ENCODE results near the gene HEG1. TPM values are rescaled to one million over a fixed set of nuclear protein-coding genes. Genes with fewer than 3 reads are reported as not detected.

Gene HEG1
- total and polyA plus RNA-seq, 2 of the 13 experiments (the other 11 are each of a cell fraction or from before 2014, with no cell fraction given) = 10.7 to 18.2 TPM

DNA sequence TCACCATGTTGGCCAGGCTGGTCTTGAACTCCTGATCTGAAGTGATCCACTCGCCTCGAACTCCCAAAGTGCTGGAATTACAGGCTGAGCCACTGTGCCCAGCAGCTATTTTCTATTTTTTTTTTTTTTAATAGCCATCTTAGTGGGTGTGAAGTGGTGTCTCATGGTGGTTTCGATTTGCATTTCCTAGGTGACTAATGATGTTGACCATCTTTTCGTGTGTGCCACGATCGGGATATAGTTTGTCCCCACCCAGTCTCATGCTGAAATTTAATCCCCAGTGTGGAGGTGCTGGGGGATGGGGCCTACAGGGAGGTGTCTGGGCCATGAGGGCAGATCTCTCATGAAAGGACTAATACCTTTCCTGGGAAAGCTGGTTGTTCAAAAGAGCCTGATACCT lies 79.4 kb downstream of the HEG1 start:
- in situ Hi-C loops (cut with HindIII; ENCODE audit: extremely low pct_ligation_motif_present, low pct_unique_long_range_greater_than_20kb) = loop anchor here (25.0 kb wide), 1 partner anchor 461 kb away; no protein-coding TSS in a partner anchor
- CTCF ChIA-PET (ENCODE audit: low intra/inter-chr PET ratio, low total read pairs) = no interaction called here
- no peak for ATAC-seq
- TF ChIP-seq ZNF225 (CRISPR knock-in tag; IDR thresholded peaks at IDR 0.05) (no peak), ZNF235 (CRISPR knock-in tag; IDR thresholded peaks at IDR 0.05; ENCODE audit: borderline replicate concordance) (no peak), CSRNP2 (CRISPR knock-in tag; conservative IDR thresholded peaks at IDR 0.05; ENCODE audit: low read depth) (no peak), ZNF550 (CRISPR knock-in tag; IDR thresholded peaks at IDR 0.05; ENCODE audit: borderline replicate concordance) (no peak), HNF4A (CRISPR knock-in tag; IDR thresholded peaks at IDR 0.05) (no peak), ZNF335 (CRISPR knock-in tag; IDR thresholded peaks at IDR 0.05) (no peak), SIX4 (CRISPR knock-in tag; IDR thresholded peaks at IDR 0.05) (no peak), ZUFSP (CRISPR knock-in tag; IDR thresholded peaks at IDR 0.05; ENCODE audit: borderline replicate concordance) (no peak), DZIP1 (CRISPR knock-in tag; IDR thresholded peaks at IDR 0.05) (no peak), SSRP1 (CRISPR knock-in tag; IDR thresholded peaks at IDR 0.05) (no peak), ZNF101 (CRISPR knock-in tag; IDR thresholded peaks at IDR 0.05; ENCODE audit: borderline replicate concordance, low read depth) (no peak), KLF9 (CRISPR knock-in tag; IDR thresholded peaks at IDR 0.05; ENCODE audit: low read depth) (no peak)
- TF ChIP-seq, protein P1, sequence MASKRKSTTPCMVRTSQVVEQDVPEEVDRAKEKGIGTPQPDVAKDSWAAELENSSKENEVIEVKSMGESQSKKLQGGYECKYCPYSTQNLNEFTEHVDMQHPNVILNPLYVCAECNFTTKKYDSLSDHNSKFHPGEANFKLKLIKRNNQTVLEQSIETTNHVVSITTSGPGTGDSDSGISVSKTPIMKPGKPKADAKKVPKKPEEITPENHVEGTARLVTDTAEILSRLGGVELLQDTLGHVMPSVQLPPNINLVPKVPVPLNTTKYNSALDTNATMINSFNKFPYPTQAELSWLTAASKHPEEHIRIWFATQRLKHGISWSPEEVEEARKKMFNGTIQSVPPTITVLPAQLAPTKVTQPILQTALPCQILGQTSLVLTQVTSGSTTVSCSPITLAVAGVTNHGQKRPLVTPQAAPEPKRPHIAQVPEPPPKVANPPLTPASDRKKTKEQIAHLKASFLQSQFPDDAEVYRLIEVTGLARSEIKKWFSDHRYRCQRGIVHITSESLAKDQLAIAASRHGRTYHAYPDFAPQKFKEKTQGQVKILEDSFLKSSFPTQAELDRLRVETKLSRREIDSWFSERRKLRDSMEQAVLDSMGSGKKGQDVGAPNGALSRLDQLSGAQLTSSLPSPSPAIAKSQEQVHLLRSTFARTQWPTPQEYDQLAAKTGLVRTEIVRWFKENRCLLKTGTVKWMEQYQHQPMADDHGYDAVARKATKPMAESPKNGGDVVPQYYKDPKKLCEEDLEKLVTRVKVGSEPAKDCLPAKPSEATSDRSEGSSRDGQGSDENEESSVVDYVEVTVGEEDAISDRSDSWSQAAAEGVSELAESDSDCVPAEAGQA (IDR thresholded peaks at IDR 0.05; ENCODE audit: low read depth) = no peak
- TF ChIP-seq, protein P1 (CRISPR knock-in tag; IDR thresholded peaks at IDR 0.05; ENCODE audit: borderline replicate concordance) = no peak

More for the DNA sequence above, 79.4 kb downstream of the HEG1 start:
- 96% methylated on average over 6 of the region's 6 CpGs for WGBS (ENCODE audit: low lambda C conversion rate)
- peaks cover 12 to 45% of the 10 kb centered on the region in 2 experiments; a peak in 4 of 5 replicates for H3K36me3 ChIP-seq (replicated peaks in 1 of 2; ENCODE audit: control insufficient read depth in 1 of 2, insufficient read depth in 2 of 2, low read length in 2 of 2)
- no TSS peak for BruUV-seq (replicated peaks)
- H2AFZ ChIP-seq (ENCODE audit: low read length) = no peak overlapping the region
- no peak for FAIRE-seq
- no peak overlapping the region for H3K27ac ChIP-seq (ENCODE audit: extremely low read length, insufficient read depth, low read length)
- no peak overlapping the region for H3K4me2 ChIP-seq (ENCODE audit: low read depth, low read length)
- intact Hi-C loops (cut with micrococcal nuclease; ENCODE audit: unreplicated experiment) = no loop called here
- H3K27me3 ChIP-seq (ENCODE audit: control insufficient read depth in 1 of 2, insufficient read depth in 2 of 2, low read length in 2 of 2) = no peaks in the 10 kb centered on the region
- no peaks in the 10 kb centered on the region for H3K79me2 ChIP-seq (ENCODE audit: insufficient read depth, low read length)
- no peak overlapping the region for H3K4me3 ChIP-seq (replicated peaks in 1 of 3; ENCODE audit: insufficient read depth in 1 of 3, low read depth in 2 of 3, low read length in 3 of 3)
- H3K9ac ChIP-seq (ENCODE audit: insufficient read depth, low read depth, low read length) = no peak overlapping the region
- no peaks in the 10 kb centered on the region for H3K4me1 ChIP-seq (ENCODE audit: insufficient read depth, low read length)
- DNase-seq (ENCODE audit: low spot score) = no peak
- no peaks in the 10 kb centered on the region for H3K9me3 ChIP-seq (ENCODE audit: low read length)
- H4K20me1 ChIP-seq (ENCODE audit: insufficient read depth, low read length) = no peaks in the 10 kb centered on the region
- POLR2A ChIA-PET = no interaction called here

All from HepG2 (cell line).